HepG2 (cell line): Measurements from ENCODE around the gene TRIM31. TPM values are rescaled to one million over a fixed set of nuclear protein-coding genes. Genes with fewer than 3 reads are reported as not detected.
A peak's percentile ranks its signal among the peaks of the same experiment; 100 is the strongest.

Source experiments
- ATM ChIP-seq: fragments of 450-650 bp; IDR thresholded peaks from 2 replicates; pipeline ENCODE4 v1.7.1; 2017; ENCODE audit warnings: mild to moderate bottlenecking, borderline replicate concordance
- GATAD1 ChIP-seq: IDR thresholded peaks from 2 replicates; pipeline ENCODE4 v1.6.1; 2016; ENCODE audit warnings: missing genetic modification reagents, missing compliant biosample characterization
- IKZF5 ChIP-seq: IDR thresholded peaks from 2 replicates; pipeline ENCODE4 v1.6.1; 2018; ENCODE audit warnings: missing genetic modification reagents, mild to moderate bottlenecking, missing compliant biosample characterization
- MAFK ChIP-seq, 2 experiments: IDR thresholded peaks in 1 of 2; conservative IDR thresholded peaks in 1 of 2; 2 replicates each; pipeline ENCODE4 v1.6.1; 2011; ENCODE audit warnings: improper control_type of control experiment in 2 of 2, low read length in 2 of 2
- MAZ ChIP-seq, 2 experiments: sonication (generic) in 1 of 2; formaldehyde crosslinking in 1 of 2; IDR thresholded peaks; 2 replicates each; pipeline versions ENCODE4 v1.5.0 to v1.6.1; 2012 to 2020; ENCODE audit warnings: low read depth in 2 of 2, mild to moderate bottlenecking in 2 of 2, borderline replicate concordance in 1 of 2, improper control_type of control experiment in 1 of 2, low read length in 1 of 2, missing genetic modification reagents in 1 of 2, moderate library complexity in 1 of 2
- MED13 ChIP-seq: sonication (generic); formaldehyde crosslinking; IDR thresholded peaks from 2 replicates; pipeline ENCODE4 v1.5.0; 2020; ENCODE audit warnings: missing genetic modification reagents
- MLX ChIP-seq: IDR thresholded peaks from 2 replicates; pipeline ENCODE4 v1.6.1; 2016
- NCOA5 ChIP-seq: sonication (generic); formaldehyde crosslinking; IDR thresholded peaks from 2 replicates; pipeline ENCODE4 v1.4.0; 2020; ENCODE audit warnings: missing genetic modification reagents
- NFE2 ChIP-seq: sonication (generic); formaldehyde crosslinking; IDR thresholded peaks from 2 replicates; pipeline ENCODE4 v1.4.0; 2020; ENCODE audit warnings: missing genetic modification reagents
- NFKBIZ ChIP-seq: IDR thresholded peaks from 2 replicates; pipeline ENCODE4 v1.6.1; 2018; ENCODE audit warnings: missing genetic modification reagents, missing compliant biosample characterization
- NR3C1 ChIP-seq: sonication (generic); formaldehyde crosslinking; IDR thresholded peaks from 2 replicates; pipeline ENCODE4 v1.4.0; 2020; ENCODE audit warnings: missing genetic modification reagents
- POLR2G ChIP-seq: fragments of 200-400 bp; formaldehyde crosslinking; IDR thresholded peaks from 2 replicates; pipeline ENCODE4 v1.6.1; 2018; ENCODE audit warnings: mild to moderate bottlenecking, low read depth, low read length, moderate library complexity
- PTBP1 ChIP-seq: fragments of 200-400 bp; formaldehyde crosslinking; IDR thresholded peaks from 2 replicates; pipeline ENCODE4 v1.6.1; 2018; ENCODE audit warnings: low read length, low read depth; ENCODE audit not compliant: poor library complexity, severe bottlenecking
- RFX1 ChIP-seq: fragments of 450-650 bp; IDR thresholded peaks from 2 replicates; pipeline ENCODE4 v1.6.1; 2017
- SKI ChIP-seq: fragments of 450-650 bp; IDR thresholded peaks from one replicate; pipeline ENCODE4 v1.6.1; 2018; ENCODE audit warnings: mild to moderate bottlenecking; ENCODE audit not compliant: partially characterized antibody
- STAG1 ChIP-seq: sonication (generic); formaldehyde crosslinking; IDR thresholded peaks from 2 replicates; pipeline ENCODE4 v1.4.0; 2020; ENCODE audit warnings: missing genetic modification reagents
- TBX2 ChIP-seq: sonication (generic); formaldehyde crosslinking; IDR thresholded peaks from 2 replicates; pipeline ENCODE4 v1.5.0; 2020; ENCODE audit warnings: missing genetic modification reagents, mild to moderate bottlenecking, borderline replicate concordance
- XBP1 ChIP-seq: sonication (generic); formaldehyde crosslinking; IDR thresholded peaks from 2 replicates; pipeline ENCODE4 v1.5.0; 2020; ENCODE audit warnings: missing genetic modification reagents
- ZNF343 ChIP-seq: sonication (generic); formaldehyde crosslinking; IDR thresholded peaks from 2 replicates; pipeline ENCODE4 v1.4.0; 2020; ENCODE audit warnings: mild to moderate bottlenecking, missing genetic modification reagents
- ZNF562 ChIP-seq: sonication (generic); formaldehyde crosslinking; IDR thresholded peaks from 2 replicates; pipeline ENCODE4 v1.8.0; 2022; ENCODE audit warnings: missing genetic modification reagents, borderline replicate concordance
- ZNF576 ChIP-seq: sonication (generic); formaldehyde crosslinking; IDR thresholded peaks from 2 replicates; pipeline ENCODE4 v1.4.0; 2020; ENCODE audit warnings: mild to moderate bottlenecking, missing genetic modification reagents
- ZNF580 ChIP-seq: IDR thresholded peaks from 2 replicates; pipeline ENCODE4 v1.6.1; 2016; ENCODE audit warnings: low read depth, borderline replicate concordance
- ZNF619 ChIP-seq: sonication (generic); formaldehyde crosslinking; IDR thresholded peaks from 2 replicates; pipeline ENCODE4 v1.4.0; 2020; ENCODE audit warnings: mild to moderate bottlenecking, missing genetic modification reagents
- ZNF672 ChIP-seq: sonication (generic); formaldehyde crosslinking; IDR thresholded peaks from 2 replicates; pipeline ENCODE4 v1.8.1; 2022; ENCODE audit warnings: missing genetic modification reagents
- ZNF691 ChIP-seq: sonication (generic); formaldehyde crosslinking; IDR thresholded peaks from 2 replicates; pipeline ENCODE4 v1.4.0; 2020; ENCODE audit warnings: missing genetic modification reagents, low read depth, mild to moderate bottlenecking, borderline replicate concordance
- ZNF720 ChIP-seq: sonication (generic); formaldehyde crosslinking; IDR thresholded peaks from 2 replicates; pipeline ENCODE4 v1.4.0; 2020; ENCODE audit warnings: missing genetic modification reagents
- ZNF75D ChIP-seq: sonication (generic); formaldehyde crosslinking; IDR thresholded peaks from 2 replicates; pipeline ENCODE4 v1.8.1; 2023; ENCODE audit warnings: missing genetic modification reagents, mild to moderate bottlenecking, borderline replicate concordance
- polyA plus RNA-seq, 8 experiments: library from polyadenylated mRNA; depleted of rRNA in 3 of 8; stranded (reverse) in 7 of 8; unstranded in 1 of 8; fragments of >200 nt; fragmentation: Illumina TruSeq in 4 of 8; extraction: Trizol in 4 of 8; gene quantifications; 2 replicates each; pipeline versions ENCODE4 v1.2.1 to v1.2.3, GENCODE V29; 2011 to 2016; ENCODE audit warnings: low read depth in 4 of 8, missing spikeins in 1 of 8, mixed read lengths in 1 of 8; ENCODE audit not compliant: insufficient read depth in 1 of 8
- total RNA-seq, 5 experiments: library from RNA; depleted of rRNA; stranded (reverse); fragments of >200 nt; fragmentation: Illumina TruSeq; extraction: Trizol; gene quantifications; 2 replicates each; pipeline ENCODE4 v1.2.3, GENCODE V29; 2016; ENCODE audit warnings: low read depth in 1 of 5

TRIM31 gene
- total and polyA plus RNA-seq, 2 of the 13 experiments (the other 11 are each of a cell fraction or from before 2014, with no cell fraction given), result 0.13 to 0.51 TPM

GRCh38 chr6:30075790-30076732 is 36.8 kb downstream of the TRIM31 start (continued):
- TF ChIP-seq ZNF576 (CRISPR knock-in tag) (no peak), ZNF75D (CRISPR knock-in tag) (no peak), GATAD1 (CRISPR knock-in tag) (no peak), RFX1 (no peak), ATM (no peak), NFE2 (CRISPR knock-in tag) (no peak), ZNF343 (CRISPR knock-in tag) (no peak), PTBP1 (no peak), ZNF720 (no peak), ZNF619 (CRISPR knock-in tag) (no peak), MAZ (IDR thresholded peaks at IDR 0.05; ENCODE audit: borderline replicate concordance, low read depth, low read length) (no peak; the same call in 1 of the 2 replicates), MAZ (CRISPR knock-in tag; IDR thresholded peaks at IDR 0.05; ENCODE audit: low read depth) (no peak; the same call in 1 of the 2 replicates), TBX2 (no peak; the same call in 1 of the 2 replicates), MED13 (CRISPR knock-in tag) (no peak), XBP1 (CRISPR knock-in tag) (no peak), NR3C1 (no peak), POLR2G (no peak), ZNF562 (no peak), SKI (no peak), ZNF672 (CRISPR knock-in tag) (no peak), ZNF691 (no peak), IKZF5 (peak; percentile 33; the same call in 1 of the 2 replicates), MLX (no peak), NCOA5 (no peak), MAFK (conservative IDR thresholded peaks at IDR 0.05 in 1 of 2, IDR thresholded peaks at IDR 0.05 in 1 of 2; ENCODE audit: low read length in 2 of 2) (no peak), NFKBIZ (no peak), ZNF580 (CRISPR knock-in tag) (peak; percentile 49; the same call in 1 of the 2 replicates), STAG1 (CRISPR knock-in tag) (peak; percentile 49)
